GM19397 (cell line): ENCODE measurements around the gene API5.
"Not testable (repeated sequence)": the region's sequence is repeated elsewhere in the genome, so short reads cannot be mapped to it uniquely, and the experiment has no call there.

Experiments used
- ATAC-seq: cut with Tn5 transposase; IDR thresholded peaks from one replicate; pipeline ENCODE4 v1.9.1; 2021; ENCODE audit warnings: mild to moderate bottlenecking, moderate library complexity; ENCODE audit not compliant: unreplicated experiment

The API5 gene

DNA sequence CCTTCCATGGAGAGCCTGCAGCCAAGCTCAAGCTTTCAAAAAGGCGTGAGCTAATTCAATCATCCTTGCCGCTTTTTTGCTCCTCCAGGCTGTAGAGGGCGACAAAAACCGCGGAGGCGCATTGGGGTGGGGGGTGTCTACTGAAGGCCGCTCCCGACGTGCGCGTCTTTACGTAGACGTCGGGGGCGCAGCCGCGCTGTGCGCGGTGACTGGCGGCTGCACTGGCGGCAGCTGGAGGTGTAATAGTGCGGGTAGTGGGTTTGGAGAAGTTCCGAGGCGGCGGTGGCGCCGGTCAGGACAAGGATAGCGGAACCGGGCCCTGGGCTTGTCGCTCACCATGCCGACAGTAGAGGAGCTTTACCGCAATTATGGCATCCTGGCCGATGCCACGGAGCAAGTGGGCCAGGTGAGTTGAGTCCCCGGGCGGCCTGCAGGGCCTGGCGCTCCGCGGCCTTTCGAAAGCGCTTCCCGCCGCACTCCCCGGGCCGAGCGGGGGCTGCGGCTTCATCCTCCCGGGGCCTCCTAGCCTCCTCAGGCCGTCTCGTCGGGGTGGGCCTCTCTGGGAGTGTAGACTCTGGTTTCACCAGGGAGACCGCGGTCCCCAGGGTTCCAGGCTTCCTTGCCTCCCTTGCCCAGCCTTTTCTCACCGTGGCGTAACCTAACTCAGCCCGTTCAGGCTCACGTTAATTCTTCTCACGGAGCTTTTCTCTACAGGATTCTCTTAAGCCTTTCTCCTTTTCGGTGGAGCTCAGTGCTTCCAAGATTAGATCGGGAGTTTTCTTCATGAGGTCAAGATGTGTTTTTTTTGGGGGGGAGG, at the start of gene API5:
Gene API5 (plus strand): TSS at position 206 of the 817 bp plus-strand sequence. CDS start 132 bp downstream, at position 338.
- ATAC-seq: peak; percentile 99

GRCh38 chr11:43267856-43268580, 43.8 kb upstream of the API5 start:
- ATAC-seq: no peak

GRCh38 chr11:43268786-43269185, 43.0 kb upstream of the API5 start:
- ATAC-seq: no peak

GRCh38 chr11:43269254-43269918, 42.4 kb upstream of the API5 start:
- ATAC-seq: no peak

DNA sequence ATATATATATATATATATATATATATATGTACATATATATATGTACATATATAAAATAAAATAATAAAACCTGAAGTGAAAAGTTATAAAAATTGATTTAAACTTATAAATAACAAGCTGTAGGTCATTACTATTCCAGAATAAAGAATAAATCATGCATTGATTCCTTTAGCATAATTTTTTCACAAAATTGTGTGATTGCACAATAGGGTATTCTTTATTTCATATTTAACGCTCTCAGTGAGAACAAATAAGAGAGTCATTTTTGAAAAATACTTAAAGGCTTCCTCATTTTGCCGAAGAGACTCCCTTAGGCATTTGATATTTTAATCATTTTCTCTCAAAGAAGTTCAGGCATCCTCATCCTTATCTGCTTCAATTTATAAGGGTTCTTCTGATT, 41.3 kb upstream of the API5 start:
- no peak for ATAC-seq

DNA sequence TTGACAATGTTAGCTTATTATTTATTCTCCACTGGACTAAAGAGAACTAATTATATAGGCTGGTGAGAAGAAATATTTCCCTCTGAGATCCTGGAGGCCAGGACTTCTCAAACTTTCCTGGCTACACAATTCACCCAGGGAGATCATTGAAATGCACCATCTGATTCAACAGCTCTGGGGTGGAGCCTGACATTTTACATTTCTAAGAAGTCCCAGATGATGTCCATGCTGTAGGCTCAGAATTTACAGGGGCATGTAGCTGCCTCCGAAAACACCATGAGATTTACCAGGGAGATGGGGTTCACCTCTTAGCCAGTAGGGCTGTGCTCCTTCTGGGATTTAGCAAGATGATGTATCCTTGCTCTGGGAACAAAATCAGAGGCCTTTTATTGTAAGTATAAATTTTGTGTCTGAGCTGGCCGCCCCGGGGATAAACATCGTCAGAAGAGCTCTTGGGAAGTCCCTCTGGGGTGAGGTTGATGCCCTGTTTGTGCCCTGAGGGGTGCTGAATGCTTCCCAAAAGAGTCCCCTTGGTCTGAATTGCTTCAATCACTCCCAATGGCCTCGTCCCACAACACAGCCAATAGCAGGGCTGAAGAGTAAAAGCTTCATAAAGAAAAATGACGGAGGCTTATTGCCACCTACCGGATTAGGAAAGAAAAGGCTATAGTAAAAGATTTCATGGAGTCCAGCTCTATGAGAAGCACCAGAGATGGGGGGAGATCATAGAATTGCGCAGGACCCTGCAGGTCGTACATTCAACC, 33.4 kb upstream of the API5 start:
- ATAC-seq: no peak

DNA sequence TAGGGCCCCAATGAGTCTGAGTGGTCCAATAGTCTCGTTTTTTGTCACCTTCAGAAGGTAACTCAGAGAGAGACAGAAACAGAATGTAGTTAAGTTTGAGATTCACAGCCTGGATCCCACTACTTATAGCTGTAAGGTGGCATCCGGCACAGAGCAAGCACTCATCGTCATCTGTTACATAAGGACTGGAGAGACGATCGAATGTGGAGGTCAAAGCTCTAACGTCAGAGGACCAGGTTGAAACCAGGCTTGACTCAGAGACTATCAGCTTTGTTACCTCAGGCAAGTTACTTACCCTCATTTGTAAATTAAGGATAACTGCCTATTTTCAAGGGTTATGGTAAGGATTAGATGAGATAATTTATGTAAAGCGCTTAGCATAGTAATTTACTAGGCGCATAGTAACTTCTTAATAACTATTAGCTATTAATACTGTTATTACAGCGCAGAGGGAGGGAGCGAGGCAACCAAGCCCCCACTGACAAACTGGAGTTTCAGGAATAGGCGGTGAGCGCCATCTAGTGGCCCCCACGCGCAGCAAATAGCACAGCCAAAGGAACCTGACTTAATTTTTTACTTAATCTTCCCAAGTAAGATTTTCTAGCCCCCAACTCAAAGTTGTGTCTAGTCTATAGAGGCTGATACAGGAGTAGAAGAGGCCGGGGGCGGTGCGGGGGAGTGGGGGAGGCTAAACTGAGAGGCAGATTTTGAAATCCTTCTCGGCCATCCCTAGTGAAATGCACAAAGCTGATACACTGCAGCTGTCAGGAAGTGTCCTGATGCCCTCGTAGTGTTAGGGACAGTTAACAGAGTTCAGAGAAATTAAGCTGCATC, 29.0 kb upstream of the API5 start:
- ATAC-seq: no peak

DNA sequence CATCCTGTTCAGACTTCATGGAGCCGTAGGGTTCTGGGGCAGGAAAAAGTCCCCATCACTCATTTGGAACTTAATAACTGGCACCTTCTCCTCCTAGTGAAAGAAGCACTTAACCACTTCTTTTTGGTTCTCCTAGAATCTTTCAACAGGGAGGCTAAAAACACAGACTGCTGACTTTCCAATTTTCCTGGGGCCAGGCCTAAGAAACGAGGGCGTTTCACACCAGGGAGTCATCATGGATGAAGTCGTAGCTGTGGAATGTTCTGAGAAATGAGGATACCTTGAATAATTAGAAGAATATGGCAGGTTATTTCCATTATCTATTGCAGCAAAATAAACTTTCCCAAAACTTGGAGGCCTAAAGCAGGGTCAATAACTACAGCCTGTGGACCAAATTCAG, 26.0 kb upstream of the API5 start:
- ATAC-seq: no peak

DNA sequence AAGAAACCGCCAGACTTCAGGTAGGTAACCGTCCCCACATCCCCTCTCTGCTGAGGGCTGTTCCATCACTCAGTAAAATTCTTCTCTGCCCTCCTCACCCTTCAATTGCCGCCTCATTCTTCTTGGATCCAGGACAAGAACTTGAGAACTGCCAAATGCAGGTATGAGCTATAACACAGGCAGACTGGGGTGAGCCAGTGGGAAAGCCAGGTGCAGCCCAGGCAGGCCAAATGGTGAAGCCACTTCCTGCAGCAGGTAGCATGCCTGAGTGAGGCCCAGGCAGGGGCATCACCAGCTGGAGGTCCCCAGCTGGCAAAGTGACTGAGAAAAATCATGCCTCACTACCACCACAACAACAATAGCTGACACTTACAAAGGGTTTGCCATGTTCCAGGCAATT, 22.4 kb upstream of the API5 start:
- no peak for ATAC-seq

DNA sequence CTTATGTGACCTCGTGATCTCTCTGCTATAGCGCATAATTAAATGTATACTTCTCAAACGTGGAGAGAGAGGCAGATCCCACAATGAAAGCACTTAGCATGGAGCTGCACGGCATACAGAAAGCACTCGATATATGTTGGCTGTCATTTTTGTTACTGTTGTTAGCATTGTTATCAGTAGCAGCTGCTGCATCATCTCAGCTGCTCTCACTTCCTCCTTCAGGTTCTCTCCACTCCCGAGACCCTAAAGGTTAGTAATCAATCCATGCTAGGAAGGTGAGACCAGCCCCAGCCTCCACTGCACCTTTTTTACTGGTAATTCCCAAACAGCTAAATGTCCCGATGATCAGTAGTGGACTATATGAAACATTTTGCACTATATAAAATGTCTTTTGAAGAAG, 13.4 kb upstream of the API5 start:
- no peak for ATAC-seq

- ATAC-seq: no peak
These were observed 4.2 kb downstream of the API5 start for GRCh38 chr11:43315966-43316365.

- no peak for ATAC-seq
These were observed 4.7 kb downstream of the API5 start for GRCh38 chr11:43316451-43316850.

DNA sequence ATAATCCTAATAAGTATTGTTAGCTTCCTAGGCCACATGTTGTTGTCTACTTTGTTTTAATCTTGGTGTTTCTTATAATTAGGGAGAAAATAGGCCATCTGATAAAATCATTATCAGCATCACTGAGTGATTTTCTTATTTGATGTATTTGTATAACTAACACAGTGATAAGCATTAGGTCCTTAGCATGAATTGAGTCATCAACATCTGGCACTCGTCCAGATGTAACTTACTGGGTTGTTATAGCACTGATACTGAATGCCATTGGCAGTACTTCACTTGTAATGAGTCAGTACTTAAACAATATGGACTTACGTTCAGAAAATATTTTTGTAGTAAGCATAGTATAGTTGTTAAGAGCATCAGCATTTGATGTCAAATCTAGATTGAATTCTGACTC, 16.2 kb downstream of the API5 start:
- ATAC-seq: no peak

DNA sequence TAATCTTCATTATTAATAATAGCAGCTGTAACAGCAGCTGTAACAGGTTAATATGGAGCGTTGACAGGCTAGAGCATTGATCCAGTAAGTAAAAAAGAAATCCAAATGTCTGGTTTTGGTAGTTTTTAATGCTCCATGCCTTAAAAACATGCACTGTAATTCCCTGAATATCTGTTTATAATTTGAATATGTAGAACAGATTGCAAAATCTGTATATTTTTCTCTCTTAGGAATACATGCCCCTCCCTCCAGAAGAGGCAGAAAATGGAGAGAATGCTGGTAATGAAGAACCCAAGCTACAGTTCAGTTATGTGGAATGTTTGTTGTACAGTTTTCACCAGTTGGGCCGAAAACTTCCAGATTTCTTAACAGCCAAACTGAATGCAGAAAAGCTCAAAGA, 16.7 kb downstream of the API5 start:
- no peak for ATAC-seq

GRCh38 chr11:43341159-43341558, 29.4 kb downstream of the API5 start:
- no peak for ATAC-seq

DNA sequence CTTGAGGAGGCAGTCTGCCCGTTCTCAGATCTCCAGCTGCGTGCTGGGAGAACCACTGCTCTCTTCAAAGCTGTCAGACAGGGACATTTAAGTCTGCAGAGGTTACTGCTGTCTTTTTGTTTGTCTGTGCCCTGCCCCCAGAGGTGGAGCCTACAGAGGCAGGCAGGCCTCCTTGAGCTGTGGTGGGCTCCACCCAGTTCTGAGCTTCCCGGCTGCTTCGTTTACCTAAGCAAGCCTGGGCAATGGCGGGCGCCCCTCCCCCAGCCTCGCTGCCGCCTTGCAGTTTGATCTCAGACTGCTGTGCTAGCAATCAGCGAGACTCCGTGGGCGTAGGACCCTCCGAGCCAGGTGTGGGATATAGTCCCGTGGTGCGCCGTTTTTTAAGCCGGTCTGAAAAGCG, 39.6 kb downstream of the API5 start:
- not testable (repeated sequence) for ATAC-seq

GRCh38 chr11:43354311-43354710, 42.5 kb downstream of the API5 start:
- no peak for ATAC-seq

DNA sequence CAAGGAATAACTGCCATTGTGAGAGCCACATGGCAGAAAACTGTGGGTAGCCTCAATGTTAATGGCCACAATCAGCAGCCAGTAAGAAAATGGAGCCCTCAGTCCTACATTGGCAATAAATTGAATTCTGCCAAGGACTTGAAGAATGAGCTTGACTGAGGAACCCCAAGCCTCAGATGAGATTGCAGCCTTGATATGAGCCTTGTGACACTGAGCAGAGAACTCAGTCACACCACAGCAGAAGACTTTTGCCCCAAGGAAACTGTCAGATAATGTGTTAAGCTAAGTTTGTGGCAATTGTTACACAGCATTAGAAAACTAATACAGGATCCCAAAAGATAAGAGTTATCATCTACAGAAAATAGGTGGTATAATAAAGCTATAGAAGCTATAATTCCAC, 44.5 kb downstream of the API5 start:
- no peak for ATAC-seq

DNA sequence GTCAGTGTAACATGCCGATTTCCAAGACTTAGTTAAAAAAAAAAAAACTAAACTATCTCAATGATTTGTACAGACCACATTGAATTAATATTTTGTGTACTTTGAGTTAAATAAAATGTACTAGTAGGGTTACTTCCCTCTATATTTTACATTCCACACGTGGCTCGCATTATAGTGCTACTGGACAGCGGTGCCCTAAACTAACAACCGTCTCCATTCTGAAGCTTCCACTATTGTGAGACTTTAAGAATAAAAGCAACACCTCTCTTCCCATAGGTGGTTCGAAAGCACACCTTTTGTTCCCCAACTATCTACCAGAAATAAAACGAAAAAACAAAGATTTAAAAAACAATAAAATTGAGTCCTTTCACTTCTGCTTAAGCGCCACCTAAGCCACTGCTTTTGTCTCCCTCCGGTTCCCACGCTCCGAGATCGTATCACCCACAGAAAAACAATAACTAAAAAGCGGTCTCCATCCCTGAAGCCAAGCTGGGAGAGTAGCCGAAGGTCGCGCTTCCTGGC, 46.5 kb downstream of the API5 start:
- ATAC-seq: no peak
